AG04449 (cell line): ENCODE measurements around the gene SYT17.

ENCODE experiments used
- CTCF ChIA-PET: fragments of 350-600 bp; formaldehyde crosslinking; extraction: SDS; loops from one replicate; lab custom pipeline; 2021; ENCODE audit warnings: antibody characterized with exemption; lab: Yijun Ruan, JAX
- POLR2A ChIA-PET: fragments of 400-600, 350-600 bp; formaldehyde crosslinking; extraction: SDS; loops from one replicate; lab custom pipeline; 2020; ENCODE audit warnings: antibody characterized with exemption, inconsistent platforms; lab: Yijun Ruan, JAX
- DNase-seq: peaks from one replicate; pipeline ENCODE4 v3.0.0-alpha.2; 2010; ENCODE audit warnings: low read depth, low spot score
- H3K4me3 ChIP-seq: 2 replicates; pipeline ENCODE4 v1.5.1; 2011; ENCODE audit warnings: low read depth, mild to moderate bottlenecking, control low read depth, low read length
- TF ChIP-seq, protein P1 (sequence below): IDR thresholded peaks from one replicate; pipeline ENCODE4 v1.5.1; 2011; ENCODE audit warnings: mild to moderate bottlenecking, moderate library complexity, low read length, control low read depth, inconsistent platforms; ENCODE audit not compliant: insufficient read depth; ENCODE audit errors: missing control alignments

SYT17 gene

DNA sequence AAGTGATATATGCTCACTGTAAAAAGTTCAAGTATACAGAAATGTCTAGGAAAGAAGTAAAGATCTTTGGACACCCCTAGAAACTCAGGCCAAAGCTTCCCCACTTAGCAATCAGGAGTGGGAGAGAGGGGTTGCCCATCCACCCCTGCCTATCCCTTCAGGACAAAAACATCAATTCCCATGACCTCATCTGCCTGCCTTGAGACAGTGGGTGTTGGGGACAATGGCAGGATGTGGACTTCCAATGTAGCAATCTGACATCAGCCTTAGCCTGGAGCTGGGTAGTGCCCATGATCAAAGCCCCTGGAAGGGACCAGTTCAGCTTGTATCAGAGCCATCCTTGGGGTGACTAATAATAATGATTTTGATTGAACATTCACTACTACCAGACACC lies 36.2 kb upstream of the SYT17 start:
- no peak for DNase-seq
- H3K4me3 ChIP-seq = no peak overlapping the region
- TF ChIP-seq, protein P1, sequence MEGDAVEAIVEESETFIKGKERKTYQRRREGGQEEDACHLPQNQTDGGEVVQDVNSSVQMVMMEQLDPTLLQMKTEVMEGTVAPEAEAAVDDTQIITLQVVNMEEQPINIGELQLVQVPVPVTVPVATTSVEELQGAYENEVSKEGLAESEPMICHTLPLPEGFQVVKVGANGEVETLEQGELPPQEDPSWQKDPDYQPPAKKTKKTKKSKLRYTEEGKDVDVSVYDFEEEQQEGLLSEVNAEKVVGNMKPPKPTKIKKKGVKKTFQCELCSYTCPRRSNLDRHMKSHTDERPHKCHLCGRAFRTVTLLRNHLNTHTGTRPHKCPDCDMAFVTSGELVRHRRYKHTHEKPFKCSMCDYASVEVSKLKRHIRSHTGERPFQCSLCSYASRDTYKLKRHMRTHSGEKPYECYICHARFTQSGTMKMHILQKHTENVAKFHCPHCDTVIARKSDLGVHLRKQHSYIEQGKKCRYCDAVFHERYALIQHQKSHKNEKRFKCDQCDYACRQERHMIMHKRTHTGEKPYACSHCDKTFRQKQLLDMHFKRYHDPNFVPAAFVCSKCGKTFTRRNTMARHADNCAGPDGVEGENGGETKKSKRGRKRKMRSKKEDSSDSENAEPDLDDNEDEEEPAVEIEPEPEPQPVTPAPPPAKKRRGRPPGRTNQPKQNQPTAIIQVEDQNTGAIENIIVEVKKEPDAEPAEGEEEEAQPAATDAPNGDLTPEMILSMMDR = no peak
- ChIA-PET POLR2A (interaction anchor here (0.8 to 1.1 kb wide), 2 partner anchors 9 to 18 kb away, joined by 4 read pairs; partner anchors contain the start of gene ITPRIPL2), CTCF (interaction anchor here (1.1 to 1.7 kb wide), 4 partner anchors 12 to 48 kb away, joined by 4 to 8 read pairs (median 5); partner anchors contain the start of gene ITPRIPL2)

DNA sequence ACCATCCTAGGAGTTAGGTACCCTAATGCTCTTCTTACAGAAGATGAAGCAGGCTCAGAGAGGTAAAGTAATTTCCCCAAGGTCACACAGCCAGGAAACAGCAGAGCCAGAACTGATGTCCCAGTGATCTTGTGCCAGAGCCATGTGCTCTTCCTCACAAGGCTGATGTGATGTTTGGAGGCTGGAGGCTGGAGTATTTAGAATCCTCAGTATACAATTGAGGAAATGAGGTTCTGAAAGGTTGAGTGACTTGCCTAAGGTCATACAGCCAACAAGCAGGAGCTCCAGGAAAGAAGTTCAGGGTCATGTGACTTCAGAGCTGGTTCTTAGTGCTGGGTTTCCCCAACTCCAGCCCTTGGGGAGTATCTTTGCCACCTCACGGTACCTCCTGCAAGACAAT lies 35.8 kb upstream of the SYT17 start:
- H3K4me3 ChIP-seq = no peak overlapping the region
- TF ChIP-seq, protein P1 = no peak
- CTCF ChIA-PET = interaction anchor here (0.7 to 1.1 kb wide), 2 partner anchors 47 to 49 kb away, joined by 3 to 4 read pairs; no protein-coding TSS in a partner anchor
- POLR2A ChIA-PET = no interaction called here
- no peak for DNase-seq

DNA sequence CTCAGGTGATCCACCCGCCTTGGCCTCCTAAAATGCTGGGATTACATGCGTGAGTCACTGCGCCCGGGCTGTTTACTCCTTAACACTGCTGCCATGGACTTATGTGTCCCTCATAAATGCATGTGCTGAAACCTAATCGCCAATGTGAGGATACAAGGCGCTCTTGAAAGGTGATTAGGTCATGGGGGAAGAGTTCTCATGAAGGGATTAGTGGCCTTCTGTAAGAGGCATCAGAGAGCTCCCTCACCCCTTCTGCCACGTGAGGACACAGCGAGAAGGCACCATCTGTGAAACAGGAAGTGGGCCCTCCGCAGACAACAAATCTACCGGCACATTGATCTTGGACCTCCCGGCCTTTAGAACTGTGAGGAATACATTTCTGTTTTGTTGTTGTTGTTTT lies 35.1 kb upstream of the SYT17 start:
- POLR2A ChIA-PET = no interaction called here
- CTCF ChIA-PET = interaction anchor here (0.7 kb wide), 1 partner anchor 48 kb away, joined by 3 read pairs; no protein-coding TSS in a partner anchor
- TF ChIP-seq, protein P1 = no peak
- no peak for DNase-seq
- no peak overlapping the region for H3K4me3 ChIP-seq

DNA sequence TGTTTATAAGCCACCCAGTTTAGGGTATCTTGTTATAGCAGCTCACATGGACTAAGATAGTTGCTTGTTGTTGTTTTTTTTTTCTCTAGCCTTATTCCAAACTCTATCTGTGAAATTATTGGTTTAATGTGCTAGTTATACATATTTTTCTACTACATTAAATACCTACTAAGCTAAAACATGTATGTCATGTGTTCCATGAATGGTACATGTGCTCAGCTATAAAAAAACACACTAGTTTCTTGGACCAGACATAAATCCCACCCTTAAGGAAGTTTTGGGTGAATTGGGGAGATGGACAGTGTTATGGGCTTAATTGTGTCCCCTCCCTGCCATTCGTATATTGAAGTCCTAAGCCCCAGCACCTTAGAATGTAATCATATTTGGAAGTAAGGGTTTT lies 34.4 kb upstream of the SYT17 start:
- CTCF ChIA-PET = no interaction called here
- POLR2A ChIA-PET = no interaction called here
- TF ChIP-seq, protein P1 = no peak
- no peak overlapping the region for H3K4me3 ChIP-seq
- no peak for DNase-seq

DNA sequence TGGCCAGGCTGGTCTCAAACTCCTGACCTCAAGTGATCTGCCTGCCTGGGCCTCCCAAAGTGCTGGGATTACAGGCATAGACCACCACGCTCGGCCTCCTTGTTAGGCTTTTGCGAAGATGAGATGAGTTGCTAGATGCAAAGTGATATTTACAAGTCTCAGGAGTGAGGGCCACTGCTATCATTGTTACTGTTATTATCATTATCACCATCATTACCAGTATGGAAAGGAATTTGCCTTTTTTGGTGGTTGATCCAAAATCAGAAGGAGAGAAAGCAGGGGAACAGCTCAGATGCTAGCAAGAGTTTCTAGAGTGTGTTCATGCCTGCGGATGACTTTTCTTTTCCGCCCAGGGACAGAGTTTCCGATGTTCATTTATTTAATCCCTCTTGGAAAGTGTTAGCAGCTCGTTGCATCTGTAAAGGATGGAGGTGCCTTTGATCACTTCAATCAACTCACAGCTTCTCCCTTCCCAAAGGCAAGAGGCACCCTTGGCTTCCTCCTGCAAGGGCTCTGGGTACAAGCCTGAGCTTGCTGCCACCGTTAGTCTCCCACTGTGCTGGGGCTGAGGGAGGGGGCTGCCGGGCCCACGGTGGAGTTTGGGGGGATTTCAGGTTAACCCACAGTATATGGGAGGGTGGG lies 32.7 kb upstream of the SYT17 start:
- ChIA-PET CTCF (interaction anchor here (0.9 to 1.8 kb wide), 2 partner anchors 10 to 49 kb away, joined by 3 to 4 read pairs; no protein-coding TSS in a partner anchor), POLR2A (interaction anchor here (0.6 to 1.1 kb wide), 2 partner anchors 12 to 23 kb away, joined by 3 read pairs; no protein-coding TSS in a partner anchor)
- H3K4me3 ChIP-seq = no peak overlapping the region
- TF ChIP-seq, protein P1 = no peak
- DNase-seq = no peak

DNA sequence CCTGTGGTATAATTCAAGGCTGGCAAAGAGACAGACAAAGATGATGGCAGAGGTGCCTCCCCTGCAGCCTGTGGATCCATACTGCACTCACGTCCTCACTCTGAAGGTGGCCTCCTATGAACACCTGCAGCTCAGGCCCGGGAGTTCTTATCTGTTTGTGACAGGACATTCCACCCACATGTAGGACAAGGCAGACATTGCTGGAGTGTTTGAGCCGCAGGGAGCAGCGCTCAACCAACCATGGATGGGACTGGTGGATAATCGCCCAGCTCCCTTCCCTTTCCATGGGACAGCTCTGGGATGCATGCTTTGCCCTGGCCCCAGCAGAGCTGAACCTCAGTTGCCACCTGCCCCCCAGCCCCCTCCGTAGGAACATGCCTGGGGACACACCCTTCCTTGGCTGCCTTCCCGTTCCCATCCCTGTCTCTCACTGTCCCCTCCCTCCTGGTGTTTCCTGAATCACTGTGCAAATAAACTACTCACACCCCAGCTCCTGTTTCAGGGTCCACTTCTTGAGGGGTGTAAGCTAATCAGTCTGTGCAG lies 32.1 kb upstream of the SYT17 start:
- no peak for DNase-seq
- ChIA-PET CTCF (interaction anchor here (0.6 to 1.8 kb wide), 6 partner anchors 9 to 367 kb away, joined by 3 to 6 read pairs (median 4); no protein-coding TSS in a partner anchor), POLR2A (interaction anchor here (0.6 to 1.1 kb wide), 3 partner anchors 13 to 638 kb away, joined by 3 read pairs; no protein-coding TSS in a partner anchor)
- TF ChIP-seq, protein P1 = no peak
- H3K4me3 ChIP-seq = no peak overlapping the region
